Measurements from ENCODE around the gene HOXB1. TPM values are rescaled to one million over a fixed set of nuclear protein-coding genes. Genes with fewer than 3 reads are reported as not detected.

HOXB1 gene
- polyA plus RNA-seq, 1 of the 3 experiments (the other 2 are of a cell fraction): not detected

- TF ChIP-seq ELF1 (IDR thresholded peaks at IDR 0.05) (no peak), CTCF (IDR thresholded peaks at IDR 0.05) (no peak), SIN3A (IDR thresholded peaks at IDR 0.05; ENCODE audit: borderline replicate concordance, low read depth, low read length) (no peak), TAF1 (IDR thresholded peaks at IDR 0.05; ENCODE audit: borderline replicate concordance, low read depth, low read length) (no peak), EZH2phosphoT487 (IDR thresholded peaks at IDR 0.05; ENCODE audit: borderline replicate concordance, low read depth) (no peak), GATA2 (CRISPR knock-in tag; IDR thresholded peaks at IDR 0.05) (no peak), POLR2AphosphoS5 (IDR thresholded peaks at IDR 0.05; ENCODE audit: low read depth, low read length) (no peak)
- ChIA-PET CTCF (interaction anchor here (1.6 kb wide), 1 partner anchor 92 kb away, joined by 4 read pairs; no protein-coding TSS in a partner anchor), POLR2A (no interaction called here)
- no peak overlapping the region for H3K4me3 ChIP-seq (ENCODE audit: low read depth in 2 of 2, low read length in 1 of 2)
- no peaks in the 10 kb centered on the region for H3K36me3 ChIP-seq (replicated peaks in 1 of 2; ENCODE audit: control insufficient read depth in 1 of 2, insufficient read depth in 2 of 2, low read length in 1 of 2)
- 12% methylated on average over 3 of the region's 3 CpGs for WGBS (ENCODE audit: low lambda C conversion rate)
- H3K9me2 ChIP-seq: no peaks in the 10 kb centered on the region
- H3K4me2 ChIP-seq: no peak overlapping the region
- H3K79me2 ChIP-seq (ENCODE audit: insufficient read depth): no peaks in the 10 kb centered on the region
- H3K9me3 ChIP-seq: no peaks in the 10 kb centered on the region
- no peak overlapping the region for H3K27ac ChIP-seq (ENCODE audit: low read depth in 2 of 2, low read length in 1 of 2)
- no peak for DNase-seq
- no peaks in the 10 kb centered on the region; the same call in 1 of the 2 replicates for H4K20me1 ChIP-seq (ENCODE audit: insufficient read depth)
- H3F3A ChIP-seq (replicated peaks; ENCODE audit: insufficient read depth): peaks cover 4% of the 10 kb centered on the region
- H3K27me3 ChIP-seq (ENCODE audit: insufficient read depth): peaks cover 95% of the 10 kb centered on the region
- no peak overlapping the region for H3K9ac ChIP-seq
- H3K4me1 ChIP-seq (ENCODE audit: control insufficient read depth in 1 of 2, insufficient read depth in 2 of 2, low read depth in 1 of 2, low read length in 1 of 2): no peaks in the 10 kb centered on the region
- no peak overlapping the region for H2AFZ ChIP-seq (ENCODE audit: low read depth)
Measured at GRCh38 chr17:48549281-48549630, 18.4 kb upstream of the HOXB1 start.

DNA sequence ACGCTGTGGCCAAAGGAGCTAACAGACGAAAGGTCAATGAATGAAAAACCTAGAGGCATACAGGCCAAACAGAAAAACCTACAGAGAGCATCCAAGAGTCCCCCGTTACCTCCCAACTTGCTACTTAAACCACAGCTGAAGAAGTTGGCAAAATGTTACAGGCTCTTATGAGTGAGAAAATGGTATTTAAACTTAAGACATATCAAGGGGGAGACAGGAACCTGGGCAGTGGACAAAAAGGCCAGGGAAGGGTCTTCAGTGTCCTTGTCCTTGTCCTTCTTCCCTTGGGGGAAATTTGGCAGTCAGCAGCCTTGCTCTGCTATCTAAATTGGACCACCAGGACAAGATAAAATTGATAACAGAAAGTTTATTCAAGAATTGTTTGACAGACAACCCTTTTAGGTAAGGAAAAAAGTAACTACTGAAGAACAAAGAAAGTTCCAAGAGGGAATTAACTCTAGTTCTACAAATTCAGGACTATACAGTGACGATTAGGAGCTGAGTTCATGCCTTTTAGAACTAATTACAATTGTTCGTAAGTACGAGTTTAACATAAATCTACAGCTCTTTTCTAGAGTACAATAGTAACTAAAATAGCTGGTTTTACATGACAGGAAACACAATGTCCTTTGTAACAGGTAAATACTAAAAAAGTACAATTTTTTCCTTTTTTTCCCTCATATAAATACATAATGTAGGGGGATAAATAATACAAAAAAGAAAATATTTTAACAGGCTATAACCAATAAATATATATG, 17.9 kb upstream of the HOXB1 start:
- no peak for DNase-seq
- peaks cover 95% of the 10 kb centered on the region for H3K27me3 ChIP-seq (ENCODE audit: insufficient read depth)
- H3K27ac ChIP-seq (ENCODE audit: low read depth in 2 of 2, low read length in 1 of 2): no peak overlapping the region
- H3K4me1 ChIP-seq (ENCODE audit: control insufficient read depth in 1 of 2, insufficient read depth in 2 of 2, low read depth in 1 of 2, low read length in 1 of 2): no peaks in the 10 kb centered on the region
- H3K36me3 ChIP-seq (replicated peaks in 1 of 2; ENCODE audit: control insufficient read depth in 1 of 2, insufficient read depth in 2 of 2, low read length in 1 of 2): no peaks in the 10 kb centered on the region
- no peaks in the 10 kb centered on the region for H3K9me2 ChIP-seq
- no peaks in the 10 kb centered on the region for H3K79me2 ChIP-seq (ENCODE audit: insufficient read depth)
- 27% methylated on average over 6 of the region's 6 CpGs for WGBS (ENCODE audit: low lambda C conversion rate)
- no peaks in the 10 kb centered on the region for H4K20me1 ChIP-seq (ENCODE audit: insufficient read depth)
- H3K4me3 ChIP-seq (ENCODE audit: low read depth in 2 of 2, low read length in 1 of 2): no peak overlapping the region
- no peaks in the 10 kb centered on the region for H3K9me3 ChIP-seq
- peaks cover 4% of the 10 kb centered on the region for H3F3A ChIP-seq (replicated peaks; ENCODE audit: insufficient read depth)
- ChIA-PET CTCF (interaction anchor here (1.6 kb wide), 1 partner anchor 92 kb away, joined by 4 read pairs; no protein-coding TSS in a partner anchor), POLR2A (no interaction called here)
- no peak overlapping the region for H2AFZ ChIP-seq (ENCODE audit: low read depth)
- H3K4me2 ChIP-seq: no peak overlapping the region
- no peak overlapping the region for H3K9ac ChIP-seq
- no peak for TF ChIP-seq FOSL2 (IDR thresholded peaks at IDR 0.05; ENCODE audit: borderline replicate concordance, low read depth)
- TF ChIP-seq SMC3 (IDR thresholded peaks at IDR 0.05; ENCODE audit: low read depth, low read length): no peak
- no peak for TF ChIP-seq MAX (IDR thresholded peaks at IDR 0.05; ENCODE audit: low read depth)
- no peak for TF ChIP-seq MXI1 (IDR thresholded peaks at IDR 0.05; ENCODE audit: low read depth, low read length)
- TF ChIP-seq USF2 (IDR thresholded peaks at IDR 0.05; ENCODE audit: borderline replicate concordance, low read depth, low read length): no peak
- TF ChIP-seq SIN3A (IDR thresholded peaks at IDR 0.05; ENCODE audit: borderline replicate concordance, low read depth, low read length): no peak

All from SK-N-SH (cell line).